H9 (cell line): Measurements from ENCODE around the gene GRIK4. TPM values are rescaled to one million over a fixed set of nuclear protein-coding genes. Genes with fewer than 3 reads are reported as not detected.

Source experiments
- DNase-seq: peaks from one replicate; pipeline ENCODE4 v3.0.0-alpha.2; 2017
- H2AFZ ChIP-seq: one replicate; pipeline ENCODE4 v1.6.1; 2013; ENCODE audit warnings: mild to moderate bottlenecking, low read length, control low read depth, moderate library complexity
- H2AK5ac ChIP-seq: 2 replicates; pipeline ENCODE4 v1.6.1; 2013; ENCODE audit warnings: low read length, control low read depth, mixed read lengths; ENCODE audit not compliant: insufficient read length
- H2BK120ac ChIP-seq: one replicate; pipeline ENCODE4 v1.6.1; 2013; ENCODE audit warnings: low read depth, mild to moderate bottlenecking, low read length, control low read depth, inconsistent platforms; ENCODE audit not compliant: poor library complexity, severe bottlenecking
- H2BK12ac ChIP-seq: 2 replicates; pipeline ENCODE4 v1.6.1; 2013; ENCODE audit warnings: low read length, control low read depth, mixed read lengths, low read depth; ENCODE audit not compliant: insufficient read length
- H2BK15ac ChIP-seq: 2 replicates; pipeline ENCODE4 v1.6.1; 2013; ENCODE audit warnings: low read depth, low read length, control low read depth
- H2BK20ac ChIP-seq: one replicate; pipeline ENCODE4 v1.6.1; 2013; ENCODE audit warnings: low read depth, mild to moderate bottlenecking, low read length, control low read depth, inconsistent platforms; ENCODE audit not compliant: poor library complexity, severe bottlenecking
- H2BK5ac ChIP-seq: 2 replicates; pipeline ENCODE4 v1.6.1; 2013; ENCODE audit warnings: low read length, control low read depth, mixed read lengths; ENCODE audit not compliant: insufficient read length
- H3K14ac ChIP-seq: 2 replicates; pipeline ENCODE4 v1.6.1; 2013; ENCODE audit warnings: low read length, control low read depth; ENCODE audit not compliant: insufficient read depth
- H3K18ac ChIP-seq: 2 replicates; pipeline ENCODE4 v1.6.1; 2013; ENCODE audit warnings: low read depth, mild to moderate bottlenecking, mixed read lengths, low read length, control low read depth; ENCODE audit not compliant: insufficient read length
- H3K23ac ChIP-seq: 2 replicates; pipeline ENCODE4 v1.6.1; 2013; ENCODE audit warnings: low read length, control low read depth, mixed read lengths, low read depth; ENCODE audit not compliant: insufficient read length
- H3K23me2 ChIP-seq: 2 replicates; pipeline ENCODE4 v1.6.1; 2013; ENCODE audit warnings: low read depth, mild to moderate bottlenecking, mixed read lengths, low read length, control low read depth; ENCODE audit not compliant: insufficient read length, poor library complexity, severe bottlenecking
- H3K27ac ChIP-seq: 2 replicates; pipeline ENCODE4 v1.5.1; 2013; ENCODE audit warnings: low read length, control low read depth, mixed read lengths, low read depth; ENCODE audit not compliant: insufficient read length
- H3K27me3 ChIP-seq: 2 replicates; pipeline ENCODE4 v1.6.1; 2013; ENCODE audit warnings: low read length, control low read depth, inconsistent platforms; ENCODE audit not compliant: insufficient read depth
- H3K4ac ChIP-seq: 2 replicates; pipeline ENCODE4 v1.6.1; 2013; ENCODE audit warnings: low read depth, mild to moderate bottlenecking, control low read depth, inconsistent platforms, low read length, moderate library complexity
- H3K4me1 ChIP-seq: 2 replicates; pipeline ENCODE4 v1.6.1; 2013; ENCODE audit warnings: low read length, control low read depth, inconsistent platforms; ENCODE audit not compliant: insufficient read depth
- H3K4me2 ChIP-seq: 2 replicates; pipeline ENCODE4 v1.6.1; 2013; ENCODE audit warnings: low read length, control low read depth, mixed read lengths; ENCODE audit not compliant: insufficient read length, insufficient read depth
- H3K56ac ChIP-seq: 2 replicates; pipeline ENCODE4 v1.6.1; 2013; ENCODE audit warnings: low read depth, mild to moderate bottlenecking, mixed read lengths, low read length, control low read depth; ENCODE audit not compliant: insufficient read length
- H3K79me1 ChIP-seq: 2 replicates; pipeline ENCODE4 v1.6.1; 2013; ENCODE audit warnings: low read depth, mild to moderate bottlenecking, moderate library complexity, low read length, control low read depth, inconsistent platforms; ENCODE audit not compliant: insufficient read depth, poor library complexity, severe bottlenecking
- H3K79me2 ChIP-seq: 2 replicates; pipeline ENCODE4 v1.6.1; 2013; ENCODE audit warnings: low read length, control low read depth, inconsistent platforms; ENCODE audit not compliant: insufficient read depth
- H3K9ac ChIP-seq: 2 replicates; pipeline ENCODE4 v1.6.1; 2013; ENCODE audit warnings: low read length, control low read depth, mixed read lengths; ENCODE audit not compliant: insufficient read length; ENCODE audit errors: extremely low read depth
- H3K9me3 ChIP-seq: one replicate; pipeline ENCODE4 v1.6.1; 2013; ENCODE audit warnings: low read depth, low read length, inconsistent platforms; ENCODE audit not compliant: control insufficient read depth
- H3T11ph ChIP-seq: one replicate; pipeline ENCODE4 v1.6.1; 2013; ENCODE audit warnings: mild to moderate bottlenecking, low read length, control low read depth, inconsistent platforms
- H4K20me1 ChIP-seq: one replicate; pipeline ENCODE4 v1.6.1; 2013; ENCODE audit not compliant: control insufficient read depth, insufficient read length, insufficient read depth
- H4K5ac ChIP-seq: 2 replicates; pipeline ENCODE4 v1.6.1; 2013; ENCODE audit warnings: low read depth, mild to moderate bottlenecking, mixed read lengths, low read length, control low read depth; ENCODE audit not compliant: insufficient read length
- H4K8ac ChIP-seq: replicated peaks from 2 replicates; pipeline ENCODE4 v1.6.1; 2013; ENCODE audit warnings: low read length, control low read depth, mixed read lengths, low read depth; ENCODE audit not compliant: insufficient read length
- H4K91ac ChIP-seq: 2 replicates; pipeline ENCODE4 v1.6.1; 2013; ENCODE audit warnings: low read depth, mild to moderate bottlenecking, moderate library complexity, mixed read lengths, low read length, control low read depth; ENCODE audit not compliant: insufficient read length
- H3K27ac Mint-ChIP-seq, 3 experiments: 2 replicates in 2 of 3; 3 replicates in 1 of 3; pipeline ENCODE4 v1.8.0; 2020 to 2021; ENCODE audit warnings: mixed read lengths in 3 of 3, mild to moderate bottlenecking in 1 of 3, moderate library complexity in 1 of 3
- H3K27me3 Mint-ChIP-seq: 2 replicates; pipeline ENCODE4 v1.8.0; 2021; ENCODE audit warnings: low read depth, mild to moderate bottlenecking, moderate library complexity, mixed read lengths
- H3K36me3 Mint-ChIP-seq, 3 experiments: 2 replicates in 2 of 3; 3 replicates in 1 of 3; pipeline ENCODE4 v1.8.0; 2020 to 2021; ENCODE audit warnings: low read depth in 3 of 3, mixed read lengths in 3 of 3; ENCODE audit not compliant: insufficient read depth in 1 of 3
- H3K4me1 Mint-ChIP-seq, 2 experiments: 2 replicates each; pipeline ENCODE4 v1.8.0; 2020; ENCODE audit warnings: mixed read lengths in 2 of 2
- H3K4me3 Mint-ChIP-seq, 2 experiments: 2 replicates in 1 of 2; 3 replicates in 1 of 2; pipeline ENCODE4 v1.8.0; 2020 to 2021; ENCODE audit warnings: mild to moderate bottlenecking in 2 of 2, mixed read lengths in 2 of 2, moderate library complexity in 1 of 2
- H3K9me3 Mint-ChIP-seq, 2 experiments: 2 replicates in 1 of 2; 3 replicates in 1 of 2; pipeline ENCODE4 v1.8.0; 2020; ENCODE audit warnings: mild to moderate bottlenecking in 2 of 2, mixed read lengths in 2 of 2, moderate library complexity in 1 of 2
- CTCF ChIP-seq: fragments of 200-600 bp; sonication (generic); conservative IDR thresholded peaks from 3 replicates; pipeline ENCODE4 v1.8.0; 2021; ENCODE audit warnings: antibody characterized with exemption, mild to moderate bottlenecking
- WGBS: extraction: QIAGEN DNeasy Blood & Tissue Kit; methylation state at CpG from one replicate; pipeline ENCODE4 v1.1.7; 2013; ENCODE audit warnings: missing lambda C conversion rate, low lambda C conversion rate, mixed read lengths; ENCODE audit not compliant: insufficient read length; ENCODE audit errors: extremely low coverage; 5-methylcytosine and 5-hydroxymethylcytosine counted together
- total RNA-seq: library from RNA; stranded (reverse); gene quantifications from 2 replicates; pipeline ENCODE4 v1.2.1, GENCODE V29; 2021

GRIK4 gene
- total RNA-seq, 1 experiment from 2014 or later = 2.3 TPM

GRCh38 chr11:120995184-120995583 lies 483.6 kb downstream of the GRIK4 start:
- Histone ChIP-seq H3K23ac (no peak overlapping the region), H3K4me2 (no peak overlapping the region), H3K27me3 (no peaks in the 10 kb centered on the region), H2BK20ac (no peak overlapping the region), H4K8ac (no peak overlapping the region), H3K79me2 (no peaks in the 10 kb centered on the region; the same call in 1 of the 2 replicates), H2BK120ac (no peak overlapping the region), H2BK15ac (no peak overlapping the region), H3K9ac (no peak overlapping the region), H3K56ac (no peak overlapping the region), H3K23me2 (no peaks in the 10 kb centered on the region), H3K4me1 (peaks cover 4% of the 10 kb centered on the region; the same call in 1 of the 2 replicates), H2AK5ac (no peak overlapping the region), H2AFZ (no peak overlapping the region), H4K5ac (no peak overlapping the region), H2BK5ac (no peak overlapping the region), H3K9me3 (no peaks in the 10 kb centered on the region), H4K20me1 (no peaks in the 10 kb centered on the region), H2BK12ac (no peak overlapping the region), H3K18ac (no peak overlapping the region), H3K27ac (no peak overlapping the region), H3K14ac (no peak overlapping the region), H3K79me1 (no peaks in the 10 kb centered on the region), H3K4ac (no peak overlapping the region), H3T11ph (no peak overlapping the region), H4K91ac (no peak overlapping the region)
- Mint-ChIP-seq H3K9me3 (no peaks in the 10 kb centered on the region), H3K4me1 (peaks cover 3 to 14% of the 10 kb centered on the region in 2 experiments), H3K36me3 (no peaks in the 10 kb centered on the region), H3K27me3 (no peaks in the 10 kb centered on the region), H3K4me3 (no peak overlapping the region), H3K27ac (no peak overlapping the region)
- TF ChIP-seq CTCF = no peak
- WGBS = no CpG with 5 or more reads among the region's 2 CpGs
- DNase-seq = no peak
